HG02943 (cell line): ENCODE results near the gene CDK5.
A peak's percentile ranks its signal among the peaks of the same experiment; 100 is the strongest.
"Not testable (repeated sequence)": the region's sequence is repeated elsewhere in the genome, so short reads cannot be mapped to it uniquely, and the experiment has no call there.

Experiments
- ATAC-seq: cut with Tn5 transposase; IDR thresholded peaks from one replicate; pipeline ENCODE4 v1.9.1; 2021; ENCODE audit warnings: mild to moderate bottlenecking, low read depth, moderate library complexity; ENCODE audit not compliant: unreplicated experiment

The CDK5 gene

GRCh38 chr7:151038951-151039849, 18.5 kb downstream of the CDK5 start:
- no peak for ATAC-seq

DNA sequence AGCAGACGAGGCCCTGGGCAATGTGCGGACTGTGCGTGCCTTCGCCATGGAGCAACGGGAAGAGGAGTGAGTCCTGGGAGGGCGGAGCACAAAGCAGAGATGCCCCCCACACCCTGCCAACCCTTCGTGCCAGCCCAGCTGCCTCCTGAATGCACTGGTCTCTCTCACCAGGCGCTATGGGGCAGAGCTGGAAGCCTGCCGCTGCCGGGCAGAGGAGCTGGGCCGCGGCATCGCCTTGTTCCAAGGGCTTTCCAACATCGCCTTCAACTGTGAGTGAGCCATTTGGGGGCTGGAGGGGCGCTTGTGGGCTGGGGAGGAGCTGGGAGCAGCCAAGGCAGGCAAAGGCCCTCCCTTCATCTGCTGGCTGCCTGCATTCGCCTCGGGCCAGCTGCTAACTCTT, 21.8 kb downstream of the CDK5 start:
- no peak for ATAC-seq

DNA sequence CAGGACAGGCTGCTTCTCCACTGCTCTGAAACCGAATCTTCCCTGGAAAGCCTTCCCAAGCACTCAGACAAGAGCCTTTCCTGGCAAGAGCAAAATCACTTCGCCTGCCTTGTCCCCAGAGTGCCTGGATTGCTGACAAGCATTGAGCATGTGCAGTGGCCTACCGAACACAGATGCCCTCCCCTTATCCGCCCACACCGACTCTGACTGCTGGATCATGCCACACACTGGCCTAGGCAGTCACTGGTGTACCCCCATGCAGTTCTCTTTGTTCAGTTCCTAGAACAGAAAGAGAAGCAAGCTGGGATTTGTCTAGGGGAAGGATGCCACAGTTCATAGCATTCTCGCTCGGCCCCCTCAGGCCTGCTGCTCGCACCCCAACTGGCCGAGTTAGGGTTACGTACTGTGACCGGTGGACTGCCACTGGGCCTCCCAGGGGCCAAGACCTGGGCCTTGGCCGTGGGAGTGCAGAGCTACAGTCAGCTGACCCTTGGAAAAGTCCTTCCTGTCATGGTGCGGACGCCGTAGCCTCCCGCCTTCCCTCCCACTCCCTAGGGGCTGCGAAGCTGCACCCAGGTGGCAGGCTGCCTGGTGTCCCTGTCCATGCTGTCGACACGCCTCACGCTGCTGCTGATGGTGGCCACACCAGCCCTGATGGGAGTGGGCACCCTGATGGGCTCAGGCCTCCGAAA, 22.5 kb downstream of the CDK5 start:
- ATAC-seq: no peak

DNA sequence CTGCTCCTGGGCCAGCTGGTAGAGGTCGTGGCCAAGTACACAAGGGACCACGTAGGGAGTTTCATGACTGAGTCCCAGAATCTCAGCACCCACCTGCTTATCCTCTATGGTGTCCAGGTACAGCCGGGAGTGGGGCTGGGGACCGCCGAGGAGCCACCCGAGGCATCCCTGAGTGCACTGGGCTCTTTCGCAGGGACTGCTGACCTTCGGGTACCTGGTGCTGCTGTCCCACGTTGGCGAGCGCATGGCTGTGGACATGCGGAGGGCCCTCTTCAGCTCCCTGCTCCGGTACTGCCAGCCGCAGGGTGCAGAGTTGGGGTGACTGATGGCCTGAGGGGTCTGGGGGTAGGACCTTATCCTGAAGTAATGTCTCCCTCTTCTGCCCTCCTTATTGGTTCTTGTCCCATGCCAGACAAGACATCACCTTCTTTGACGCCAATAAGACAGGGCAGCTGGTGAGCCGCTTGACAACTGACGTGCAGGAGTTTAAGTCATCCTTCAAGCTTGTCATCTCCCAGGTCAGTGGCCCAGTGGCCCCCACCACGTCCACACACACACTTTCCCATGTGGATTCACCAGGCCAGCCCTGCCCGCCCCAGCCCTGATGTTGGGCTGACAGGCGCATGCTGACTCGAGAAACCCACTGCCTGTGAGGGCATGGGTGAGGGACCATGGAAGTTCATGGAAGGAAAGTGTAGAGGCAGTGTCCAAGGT, 23.2 kb downstream of the CDK5 start:
- ATAC-seq: no peak

DNA sequence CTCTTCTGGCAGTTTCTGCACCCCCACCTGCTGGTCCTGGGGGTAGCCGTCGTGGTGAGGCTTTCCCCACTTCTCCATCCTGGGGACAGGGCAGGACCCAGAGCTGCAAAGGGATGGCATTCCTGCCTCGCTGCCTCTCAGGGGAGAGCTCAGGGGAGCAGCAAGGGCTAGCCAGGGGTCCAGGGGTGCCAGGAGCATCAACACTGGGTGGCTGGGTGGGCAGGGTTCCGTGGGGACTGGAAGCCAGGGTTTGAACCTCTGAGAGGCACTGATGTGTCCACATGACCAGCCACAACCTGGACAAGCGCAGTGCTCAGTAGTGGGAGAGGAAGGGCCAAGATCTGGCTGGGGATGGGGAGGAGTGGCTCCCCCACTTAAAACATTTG, 23.8 kb downstream of the CDK5 start:
- no peak for ATAC-seq

GRCh38 chr7:151032936-151033863, 24.5 kb downstream of the CDK5 start:
- no peak for ATAC-seq

- no peak for ATAC-seq
Observed at GRCh38 chr7:151031011-151031410, 26.7 kb downstream of the CDK5 start.

- no peak for ATAC-seq
Observed at GRCh38 chr7:151028948-151029501, 28.7 kb downstream of the CDK5 start.

DNA sequence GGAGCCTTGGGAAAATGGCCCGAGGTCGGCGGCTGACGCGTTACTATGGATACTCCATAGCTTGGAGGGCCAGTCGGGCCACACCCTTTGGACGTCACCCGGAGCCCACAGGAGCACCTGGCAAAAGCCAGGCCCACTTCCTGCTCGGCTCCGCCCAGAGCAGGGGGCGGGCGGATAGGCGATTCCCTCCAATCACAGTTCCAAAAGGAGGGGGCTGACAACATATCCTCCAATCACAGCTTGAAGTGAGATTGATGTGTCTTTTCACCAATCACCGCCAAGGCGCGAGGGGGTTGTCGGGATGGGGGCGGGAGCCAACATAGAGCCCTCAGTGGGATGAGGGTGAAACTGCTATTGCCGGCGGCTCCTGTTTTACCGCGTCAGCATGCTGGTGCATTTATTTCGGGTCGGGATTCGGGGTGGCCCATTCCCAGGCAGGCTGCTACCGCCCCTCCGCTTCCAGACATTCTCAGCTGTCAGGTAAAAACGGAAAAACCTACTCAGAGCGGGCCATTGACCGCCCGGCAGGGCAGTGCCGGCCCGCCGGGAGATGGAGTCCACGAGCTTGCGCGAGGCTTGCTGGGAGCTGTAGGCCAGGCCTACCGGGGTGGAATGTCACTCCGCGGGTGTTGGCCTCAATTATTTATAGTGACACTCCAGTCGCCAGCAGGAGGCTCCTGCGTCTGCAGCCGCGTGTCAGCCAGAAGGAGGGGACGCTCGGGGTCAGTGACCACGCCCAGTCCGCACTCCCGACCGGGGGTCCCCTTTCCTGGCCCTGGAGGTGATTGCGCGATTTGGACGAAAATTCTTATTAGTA, 29.4 kb downstream of the CDK5 start, which contains the start of gene ABCB8:
Gene ABCB8 (plus strand): TSS at position 320 of the 817 bp plus-strand sequence. CDS start 66 bp downstream, at position 386.
- ATAC-seq: peak; percentile 94

DNA sequence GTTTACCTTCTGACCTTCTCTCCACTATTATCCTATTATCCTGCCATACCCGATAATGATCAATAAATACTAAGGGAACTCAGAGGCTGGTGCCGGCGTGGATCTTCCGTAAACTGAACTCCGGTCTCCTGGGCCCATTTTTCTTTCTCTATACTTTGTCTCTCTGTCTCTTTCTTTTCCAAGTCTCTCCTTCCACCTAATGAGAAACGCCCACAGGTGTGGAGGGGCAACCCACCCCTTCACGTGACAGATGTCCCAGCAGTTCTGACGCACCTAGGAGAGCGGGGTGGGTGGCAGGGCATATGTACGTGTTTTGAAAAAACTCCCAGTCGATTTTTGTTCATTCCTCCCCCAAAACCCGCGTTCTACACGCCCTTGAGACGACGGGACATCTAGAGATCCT, 30.0 kb downstream of the CDK5 start:
- ATAC-seq: peak; percentile 2

DNA sequence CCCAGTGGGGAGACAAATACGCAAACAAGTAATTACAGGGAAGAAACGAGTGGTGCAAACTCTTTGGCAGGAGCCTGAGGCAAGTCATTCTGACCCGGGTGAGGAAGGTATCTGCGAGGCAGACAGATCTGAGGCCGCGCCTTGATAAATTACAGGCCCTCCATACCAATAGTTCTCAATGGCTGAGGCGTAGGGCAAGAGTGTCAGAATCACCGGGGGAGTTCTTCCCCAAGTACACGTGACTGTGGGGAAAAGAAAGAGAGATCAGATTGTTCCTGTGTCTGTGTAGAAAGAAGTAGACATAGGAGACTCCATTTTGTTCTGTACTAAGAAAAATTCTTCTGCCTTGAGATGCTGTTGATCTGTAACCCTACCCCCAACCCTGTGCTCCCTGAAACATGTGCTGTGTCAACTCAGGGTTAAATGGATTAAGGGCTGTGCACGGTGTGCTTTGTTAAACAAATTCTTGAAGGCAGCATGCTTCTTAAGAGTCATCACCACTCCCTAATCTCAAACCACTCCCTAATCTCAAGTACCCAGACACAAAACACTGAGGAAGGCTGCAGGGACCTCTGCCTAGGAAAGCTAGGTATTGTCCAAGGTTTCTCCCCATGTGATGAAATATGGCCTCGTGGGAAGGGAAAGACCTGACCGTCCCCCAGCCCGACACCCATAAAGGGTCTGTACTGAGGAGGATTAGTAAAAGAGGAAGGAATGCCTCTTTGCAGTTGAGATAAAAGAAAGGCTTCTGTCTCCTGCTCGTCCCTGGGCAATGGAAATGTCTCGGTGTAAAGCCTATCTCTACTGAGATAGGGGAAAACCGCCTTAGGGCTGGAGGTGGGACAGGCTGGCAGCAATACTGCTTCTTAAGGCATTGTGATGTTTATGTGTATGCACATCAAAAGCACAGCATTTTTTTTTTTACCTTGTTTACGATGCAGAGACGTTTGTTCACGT, 30.6 kb downstream of the CDK5 start:
- not testable (repeated sequence) for ATAC-seq

DNA sequence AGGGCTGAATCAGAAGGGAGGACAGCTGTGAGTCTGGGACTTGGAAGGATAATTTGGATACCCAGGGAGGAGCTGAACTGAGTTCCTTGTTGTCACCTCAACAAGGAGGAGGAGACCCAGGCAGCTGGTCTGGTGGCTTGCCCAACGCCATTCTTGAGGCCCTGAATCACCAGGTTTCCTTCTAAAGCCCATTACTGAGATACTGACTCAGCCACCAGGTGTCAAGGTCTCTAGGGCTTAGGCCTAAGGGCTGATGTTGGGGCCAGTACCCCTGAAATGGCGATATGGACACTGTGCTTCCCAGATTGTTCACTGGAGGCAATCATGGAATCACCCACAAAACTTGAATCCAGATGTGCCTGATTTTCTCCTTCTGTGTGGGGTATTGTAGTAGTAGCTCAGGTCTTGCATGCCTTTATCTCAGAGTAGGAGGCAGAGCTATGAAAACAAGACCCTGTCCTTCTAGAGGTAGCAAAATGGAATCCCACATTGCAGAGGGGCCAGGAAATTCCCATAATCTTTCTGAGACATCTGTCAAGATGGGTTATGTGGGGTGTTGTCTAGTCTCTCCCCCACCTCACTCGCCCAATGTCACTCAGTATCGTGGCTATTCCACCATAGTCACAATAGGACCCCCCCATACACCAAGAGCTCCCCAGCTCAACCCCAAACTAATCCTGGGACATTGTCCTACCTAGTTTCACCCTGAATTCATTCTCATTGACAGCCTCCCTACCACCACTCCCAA, 31.6 kb downstream of the CDK5 start:
- no peak for ATAC-seq

DNA sequence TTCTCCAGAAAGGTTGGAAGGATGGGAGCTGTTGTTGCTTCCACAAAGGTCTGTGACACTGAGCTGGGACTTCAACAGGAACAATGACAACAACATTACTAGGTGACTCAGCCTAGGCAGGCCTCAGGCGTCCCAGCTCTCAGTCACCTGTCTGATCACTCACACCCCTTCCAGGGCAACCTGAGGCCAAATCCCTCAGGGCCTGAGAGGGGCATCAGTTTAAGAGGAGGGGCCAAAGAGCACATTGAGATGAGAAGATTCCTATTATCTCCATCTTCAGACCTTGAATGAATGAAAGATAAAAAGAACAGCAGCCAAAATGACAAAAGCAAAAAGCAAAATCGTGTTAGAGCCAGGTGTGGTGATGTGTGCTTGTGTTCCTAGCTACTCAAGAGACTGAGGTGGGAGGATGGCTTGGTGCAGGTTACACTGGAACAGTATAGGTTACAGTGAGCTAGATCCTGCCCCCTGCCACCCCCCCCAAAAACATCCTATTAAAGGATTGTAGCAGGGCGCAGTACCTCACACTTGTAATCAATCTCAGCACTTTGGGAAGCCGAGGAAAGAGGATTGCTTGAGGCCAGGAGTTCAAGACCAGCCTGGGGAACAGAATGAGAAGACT, 33.2 kb downstream of the CDK5 start, which contains the start of gene ATG9B:
Gene ATG9B (minus strand): TSS at position 60 of the 622 bp plus-strand sequence. CDS start 71 bp downstream, outside the sequence.
- no peak for ATAC-seq

DNA sequence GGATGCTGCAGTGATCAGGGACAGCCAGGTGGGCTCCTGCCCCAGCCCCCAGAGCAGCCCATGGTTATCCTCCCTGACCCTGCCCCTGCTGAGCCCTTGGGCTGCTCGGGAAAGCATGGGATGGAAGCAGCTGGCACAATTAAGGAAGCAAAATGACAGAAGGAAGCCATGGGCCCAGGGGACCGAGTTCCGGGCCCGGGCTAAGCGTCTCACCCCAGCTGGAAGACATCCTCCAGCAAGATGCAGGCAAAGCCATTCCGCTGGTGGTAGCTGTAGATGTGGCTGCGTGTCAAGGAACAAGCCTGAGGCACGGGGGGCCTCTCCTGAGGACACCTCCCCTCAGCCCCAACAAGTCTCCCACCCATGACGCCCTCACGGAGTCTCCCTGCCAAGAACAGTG, 34.5 kb downstream of the CDK5 start:
- ATAC-seq: no peak

DNA sequence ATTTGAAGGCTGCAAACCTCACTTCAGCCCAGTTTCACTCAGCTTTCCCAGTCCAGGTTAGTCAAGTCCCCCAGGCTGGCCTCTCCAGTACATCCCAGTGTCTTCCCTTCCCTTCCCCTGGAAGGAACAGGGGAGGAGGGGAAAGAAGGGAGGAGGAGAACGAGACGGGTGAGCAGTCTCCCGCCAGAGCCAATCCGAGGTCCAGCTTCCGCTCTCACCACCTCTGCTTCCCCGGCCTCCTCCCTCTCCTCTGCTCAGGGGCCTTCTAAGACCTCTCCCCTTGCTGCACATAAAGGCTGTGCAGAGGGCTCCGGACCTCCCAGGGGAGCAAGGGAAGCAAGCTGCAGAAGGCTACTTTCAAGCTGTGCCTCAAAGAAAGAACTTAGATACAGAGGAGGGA, 37.5 kb downstream of the CDK5 start:
- ATAC-seq: no peak

- no peak for ATAC-seq
Observed at GRCh38 chr7:151019130-151019447, 38.6 kb downstream of the CDK5 start.
